WTC11 (cell line): ENCODE results near the gene TRIP13. TPM values are rescaled to one million over a fixed set of nuclear protein-coding genes. Genes with fewer than 3 reads are reported as not detected.

ENCODE experiments used
- ATAC-seq: fragments of 200-7000 bp; cut with Tn5 transposase; 2 replicates; pipeline ENCODE4 v1.10.0; 2021; ENCODE audit warnings: mild to moderate bottlenecking, moderate library complexity
- CTCF ChIA-PET: fragments of 300-600 bp; sonication (Branson Sonifier 250); formaldehyde crosslinking; loops from one replicate; lab custom pipeline; 2021; ENCODE audit warnings: antibody characterized with exemption; lab: Charles Lee
- POLR2A ChIA-PET: fragments of 350-600 bp; sonication (Branson Sonifier 250); formaldehyde crosslinking; loops from one replicate; lab custom pipeline; 2021; ENCODE audit warnings: antibody characterized with exemption; lab: Charles Lee
- DNase-seq: peaks from one replicate; pipeline ENCODE4 v3.0.0; 2021; ENCODE audit warnings: low spot score
- H3K27ac Mint-ChIP-seq: 2 replicates; pipeline ENCODE4 v1.8.0; 2021; ENCODE audit warnings: mixed read lengths
- H3K27me3 Mint-ChIP-seq: 2 replicates; pipeline ENCODE4 v1.8.0; 2021; ENCODE audit warnings: low read depth, mild to moderate bottlenecking, moderate library complexity, mixed read lengths
- H3K36me3 Mint-ChIP-seq: 2 replicates; pipeline ENCODE4 v1.8.0; 2021; ENCODE audit warnings: mixed read lengths
- H3K4me1 Mint-ChIP-seq: 2 replicates; pipeline ENCODE4 v1.8.0; 2022; ENCODE audit warnings: mixed read lengths
- H3K4me3 Mint-ChIP-seq: 2 replicates; pipeline ENCODE4 v1.8.0; 2021; ENCODE audit warnings: mild to moderate bottlenecking, moderate library complexity, mixed read lengths
- H3K9me3 Mint-ChIP-seq: 2 replicates; pipeline ENCODE4 v1.8.0; 2021; ENCODE audit warnings: mixed read lengths
- AR ChIP-seq: fragments of 250-450 bp; sonication (Bioruptor Pico); IDR thresholded peaks from 2 replicates; pipeline ENCODE4 v1.9.0; 2021; ENCODE audit warnings: mild to moderate bottlenecking
- CBFB ChIP-seq: sonication (generic); formaldehyde crosslinking; IDR thresholded peaks from 2 replicates; pipeline ENCODE4 v1.8.1; 2022; ENCODE audit warnings: mild to moderate bottlenecking, low read depth, missing genetic modification reagents
- CREB1 ChIP-seq: sonication (generic); formaldehyde crosslinking; IDR thresholded peaks from 2 replicates; pipeline ENCODE4 v1.8.0; 2023; ENCODE audit warnings: mild to moderate bottlenecking, missing genetic modification reagents
- FOXJ3 ChIP-seq: sonication (generic); formaldehyde crosslinking; IDR thresholded peaks from 2 replicates; pipeline ENCODE4 v1.9.0; 2021; ENCODE audit warnings: missing genetic modification reagents, mild to moderate bottlenecking, borderline replicate concordance
- GABPB1 ChIP-seq: sonication (generic); formaldehyde crosslinking; IDR thresholded peaks from 2 replicates; pipeline ENCODE4 v1.8.1; 2023; ENCODE audit warnings: mild to moderate bottlenecking, missing genetic modification reagents
- GRHL2 ChIP-seq: fragments of 250-450 bp; sonication (Bioruptor Pico); IDR thresholded peaks from 2 replicates; pipeline ENCODE4 v1.8.0; 2022; ENCODE audit warnings: mild to moderate bottlenecking, moderate library complexity; ENCODE audit not compliant: insufficient replicate concordance, severe bottlenecking
- GTF2I ChIP-seq: fragments of 250-450 bp; sonication (Bioruptor Pico); conservative IDR thresholded peaks from 2 replicates; pipeline ENCODE4 v1.4.0; 2021; ENCODE audit warnings: mild to moderate bottlenecking
- IRF2 ChIP-seq: sonication (generic); formaldehyde crosslinking; IDR thresholded peaks from 2 replicates; pipeline ENCODE4 v1.8.0; 2022; ENCODE audit warnings: low read depth, missing genetic modification reagents, borderline replicate concordance
- MXD4 ChIP-seq: fragments of 250-450 bp; sonication (Bioruptor Pico); IDR thresholded peaks from 2 replicates; pipeline ENCODE4 v1.8.0; 2021; ENCODE audit warnings: mild to moderate bottlenecking, moderate library complexity, borderline replicate concordance
- NR3C1 ChIP-seq: sonication (generic); formaldehyde crosslinking; conservative IDR thresholded peaks from 2 replicates; pipeline ENCODE4 v1.8.1; 2023; ENCODE audit warnings: low read depth, mild to moderate bottlenecking, missing genetic modification reagents
- PRRX2 ChIP-seq: fragments of 250-450 bp; sonication (Bioruptor Pico); IDR thresholded peaks from 2 replicates; pipeline ENCODE4 v1.8.0; 2021; ENCODE audit warnings: mild to moderate bottlenecking
- SOX15 ChIP-seq: fragments of 250-450 bp; sonication (Bioruptor Pico); IDR thresholded peaks from 2 replicates; pipeline ENCODE4 v1.9.0; 2021; ENCODE audit warnings: mild to moderate bottlenecking
- ZNF263 ChIP-seq: sonication (generic); formaldehyde crosslinking; IDR thresholded peaks from 2 replicates; pipeline ENCODE4 v1.8.1; 2022; ENCODE audit warnings: low read depth, mild to moderate bottlenecking, moderate library complexity, missing genetic modification reagents
- ZNF317 ChIP-seq: sonication (generic); formaldehyde crosslinking; IDR thresholded peaks from 2 replicates; pipeline ENCODE4 v1.8.1; 2023; ENCODE audit warnings: low read depth, mild to moderate bottlenecking, moderate library complexity, missing genetic modification reagents, borderline replicate concordance
- ZNF671 ChIP-seq: fragments of 250-450 bp; sonication (Bioruptor Pico); IDR thresholded peaks from 2 replicates; pipeline ENCODE4 v1.8.0; 2021; ENCODE audit warnings: mild to moderate bottlenecking
- total RNA-seq: library from RNA; stranded (reverse); gene quantifications from 3 replicates; pipeline ENCODE4 v1.2.3, GENCODE V29; 2021
- TF ChIP-seq, protein P1 (sequence below): sonication (generic); formaldehyde crosslinking; IDR thresholded peaks from 2 replicates; pipeline ENCODE4 v1.8.1; 2023; ENCODE audit warnings: mild to moderate bottlenecking, missing genetic modification reagents, borderline replicate concordance
- TF ChIP-seq, protein P2 (sequence below): fragments of 250-450 bp; sonication (Bioruptor Pico); IDR thresholded peaks from 2 replicates; pipeline ENCODE4 v1.8.0; 2021; ENCODE audit warnings: mild to moderate bottlenecking
- TF ChIP-seq, protein P3 (sequence below): sonication (generic); formaldehyde crosslinking; IDR thresholded peaks from 2 replicates; pipeline ENCODE4 v1.8.0; 2022; ENCODE audit warnings: mild to moderate bottlenecking, missing genetic modification reagents
- TF ChIP-seq, protein P4 (sequence below): sonication (generic); formaldehyde crosslinking; IDR thresholded peaks from 2 replicates; pipeline ENCODE4 v1.8.0; 2023; ENCODE audit warnings: mild to moderate bottlenecking, missing genetic modification reagents

Gene TRIP13
- total RNA-seq, 1 experiment from 2014 or later, result 33.7 TPM

DNA sequence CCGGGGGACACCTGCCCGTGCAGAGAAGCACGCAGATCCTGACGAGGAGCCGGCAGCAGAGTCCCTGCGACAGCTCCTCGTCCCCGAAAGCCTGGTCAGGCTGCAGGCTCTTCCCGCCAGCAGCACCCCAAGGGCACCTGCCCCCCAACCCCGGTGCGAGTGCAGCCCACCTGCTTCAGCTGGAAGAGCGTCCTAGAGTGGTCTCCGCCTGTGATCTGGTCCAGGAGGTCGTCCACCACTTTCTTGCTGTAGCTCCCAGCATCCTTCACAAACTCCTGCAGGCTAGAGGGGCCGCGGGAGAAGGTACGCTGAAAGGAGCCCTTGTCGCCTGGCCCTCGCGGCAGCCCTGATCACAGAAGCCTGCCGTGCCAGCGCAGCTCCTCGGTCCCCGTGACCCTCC is 16.8 kb upstream of the TRIP13 start (continued):
- TF ChIP-seq ZNF263 (no peak), NR3C1 (CRISPR knock-in tag) (no peak), FOXJ3 (CRISPR knock-in tag) (no peak), ZNF671 (CRISPR knock-in tag) (no peak), CBFB (CRISPR knock-in tag) (no peak)
- TF ChIP-seq, protein P1, sequence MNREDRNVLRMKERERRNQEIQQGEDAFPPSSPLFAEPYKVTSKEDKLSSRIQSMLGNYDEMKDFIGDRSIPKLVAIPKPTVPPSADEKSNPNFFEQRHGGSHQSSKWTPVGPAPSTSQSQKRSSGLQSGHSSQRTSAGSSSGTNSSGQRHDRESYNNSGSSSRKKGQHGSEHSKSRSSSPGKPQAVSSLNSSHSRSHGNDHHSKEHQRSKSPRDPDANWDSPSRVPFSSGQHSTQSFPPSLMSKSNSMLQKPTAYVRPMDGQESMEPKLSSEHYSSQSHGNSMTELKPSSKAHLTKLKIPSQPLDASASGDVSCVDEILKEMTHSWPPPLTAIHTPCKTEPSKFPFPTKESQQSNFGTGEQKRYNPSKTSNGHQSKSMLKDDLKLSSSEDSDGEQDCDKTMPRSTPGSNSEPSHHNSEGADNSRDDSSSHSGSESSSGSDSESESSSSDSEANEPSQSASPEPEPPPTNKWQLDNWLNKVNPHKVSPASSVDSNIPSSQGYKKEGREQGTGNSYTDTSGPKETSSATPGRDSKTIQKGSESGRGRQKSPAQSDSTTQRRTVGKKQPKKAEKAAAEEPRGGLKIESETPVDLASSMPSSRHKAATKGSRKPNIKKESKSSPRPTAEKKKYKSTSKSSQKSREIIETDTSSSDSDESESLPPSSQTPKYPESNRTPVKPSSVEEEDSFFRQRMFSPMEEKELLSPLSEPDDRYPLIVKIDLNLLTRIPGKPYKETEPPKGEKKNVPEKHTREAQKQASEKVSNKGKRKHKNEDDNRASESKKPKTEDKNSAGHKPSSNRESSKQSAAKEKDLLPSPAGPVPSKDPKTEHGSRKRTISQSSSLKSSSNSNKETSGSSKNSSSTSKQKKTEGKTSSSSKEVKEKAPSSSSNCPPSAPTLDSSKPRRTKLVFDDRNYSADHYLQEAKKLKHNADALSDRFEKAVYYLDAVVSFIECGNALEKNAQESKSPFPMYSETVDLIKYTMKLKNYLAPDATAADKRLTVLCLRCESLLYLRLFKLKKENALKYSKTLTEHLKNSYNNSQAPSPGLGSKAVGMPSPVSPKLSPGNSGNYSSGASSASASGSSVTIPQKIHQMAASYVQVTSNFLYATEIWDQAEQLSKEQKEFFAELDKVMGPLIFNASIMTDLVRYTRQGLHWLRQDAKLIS (CRISPR knock-in tag), result no peak
- TF ChIP-seq, protein P2, sequence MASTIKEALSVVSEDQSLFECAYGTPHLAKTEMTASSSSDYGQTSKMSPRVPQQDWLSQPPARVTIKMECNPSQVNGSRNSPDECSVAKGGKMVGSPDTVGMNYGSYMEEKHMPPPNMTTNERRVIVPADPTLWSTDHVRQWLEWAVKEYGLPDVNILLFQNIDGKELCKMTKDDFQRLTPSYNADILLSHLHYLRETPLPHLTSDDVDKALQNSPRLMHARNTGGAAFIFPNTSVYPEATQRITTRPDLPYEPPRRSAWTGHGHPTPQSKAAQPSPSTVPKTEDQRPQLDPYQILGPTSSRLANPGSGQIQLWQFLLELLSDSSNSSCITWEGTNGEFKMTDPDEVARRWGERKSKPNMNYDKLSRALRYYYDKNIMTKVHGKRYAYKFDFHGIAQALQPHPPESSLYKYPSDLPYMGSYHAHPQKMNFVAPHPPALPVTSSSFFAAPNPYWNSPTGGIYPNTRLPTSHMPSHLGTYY (CRISPR knock-in tag), result no peak

DNA sequence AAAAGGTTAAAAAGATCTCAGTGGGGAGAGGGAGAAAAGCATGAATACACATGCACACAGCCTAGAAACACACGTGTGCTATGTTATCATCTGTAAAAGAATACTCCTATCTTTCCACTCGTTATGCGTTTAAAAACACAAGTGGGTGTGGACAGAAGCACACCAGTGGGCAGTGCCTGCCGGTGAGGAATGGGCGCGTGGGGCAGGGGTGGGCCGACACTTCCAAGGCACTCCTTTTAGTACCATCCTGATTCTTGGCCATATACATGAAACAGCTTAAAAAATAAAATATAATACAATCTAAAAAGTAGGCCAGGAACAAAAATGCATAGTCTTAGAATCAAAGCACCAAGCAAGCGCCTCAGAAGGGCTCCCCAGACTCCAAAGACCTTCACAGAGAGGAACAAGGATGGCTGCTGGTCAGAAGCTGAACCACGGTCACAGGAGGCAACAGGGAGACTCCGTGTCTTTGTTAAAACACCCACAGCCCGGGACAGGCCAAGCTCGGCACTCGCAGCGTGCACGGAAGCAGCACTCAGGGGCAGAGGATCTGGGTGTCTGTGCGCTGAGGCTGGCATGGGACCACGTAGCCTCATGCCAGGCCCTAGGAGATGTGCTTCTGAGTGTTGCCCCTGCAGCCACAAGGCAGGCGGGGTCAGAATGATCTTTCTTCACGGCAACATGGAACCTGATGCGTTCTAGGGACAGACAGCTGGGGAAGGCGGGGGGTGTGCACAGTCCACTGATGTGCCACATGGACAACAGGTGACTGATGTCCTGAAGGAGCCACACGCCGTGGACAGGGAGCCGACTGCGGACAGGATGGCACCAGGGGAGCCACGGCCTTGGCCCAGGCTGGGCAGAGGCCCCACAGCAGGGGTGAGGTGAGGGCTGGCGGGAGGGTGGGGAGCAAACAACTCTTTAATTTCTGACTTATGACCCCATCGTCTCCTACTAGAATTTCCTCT is 16.0 kb upstream of the TRIP13 start:
- Mint-ChIP-seq H3K27ac (no peak overlapping the region), H3K9me3 (no peaks in the 10 kb centered on the region), H3K4me1 (no peaks in the 10 kb centered on the region), H3K36me3 (peaks cover 66% of the 10 kb centered on the region), H3K27me3 (no peaks in the 10 kb centered on the region), H3K4me3 (no peak overlapping the region)
- DNase-seq (no peak), ATAC-seq (no peak)
- ChIA-PET POLR2A (no interaction called here), CTCF (no interaction called here)
- TF ChIP-seq, protein P3, sequence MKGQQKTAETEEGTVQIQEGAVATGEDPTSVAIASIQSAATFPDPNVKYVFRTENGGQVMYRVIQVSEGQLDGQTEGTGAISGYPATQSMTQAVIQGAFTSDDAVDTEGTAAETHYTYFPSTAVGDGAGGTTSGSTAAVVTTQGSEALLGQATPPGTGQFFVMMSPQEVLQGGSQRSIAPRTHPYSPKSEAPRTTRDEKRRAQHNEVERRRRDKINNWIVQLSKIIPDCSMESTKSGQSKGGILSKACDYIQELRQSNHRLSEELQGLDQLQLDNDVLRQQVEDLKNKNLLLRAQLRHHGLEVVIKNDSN (CRISPR knock-in tag), result no peak
- TF ChIP-seq, protein P4, sequence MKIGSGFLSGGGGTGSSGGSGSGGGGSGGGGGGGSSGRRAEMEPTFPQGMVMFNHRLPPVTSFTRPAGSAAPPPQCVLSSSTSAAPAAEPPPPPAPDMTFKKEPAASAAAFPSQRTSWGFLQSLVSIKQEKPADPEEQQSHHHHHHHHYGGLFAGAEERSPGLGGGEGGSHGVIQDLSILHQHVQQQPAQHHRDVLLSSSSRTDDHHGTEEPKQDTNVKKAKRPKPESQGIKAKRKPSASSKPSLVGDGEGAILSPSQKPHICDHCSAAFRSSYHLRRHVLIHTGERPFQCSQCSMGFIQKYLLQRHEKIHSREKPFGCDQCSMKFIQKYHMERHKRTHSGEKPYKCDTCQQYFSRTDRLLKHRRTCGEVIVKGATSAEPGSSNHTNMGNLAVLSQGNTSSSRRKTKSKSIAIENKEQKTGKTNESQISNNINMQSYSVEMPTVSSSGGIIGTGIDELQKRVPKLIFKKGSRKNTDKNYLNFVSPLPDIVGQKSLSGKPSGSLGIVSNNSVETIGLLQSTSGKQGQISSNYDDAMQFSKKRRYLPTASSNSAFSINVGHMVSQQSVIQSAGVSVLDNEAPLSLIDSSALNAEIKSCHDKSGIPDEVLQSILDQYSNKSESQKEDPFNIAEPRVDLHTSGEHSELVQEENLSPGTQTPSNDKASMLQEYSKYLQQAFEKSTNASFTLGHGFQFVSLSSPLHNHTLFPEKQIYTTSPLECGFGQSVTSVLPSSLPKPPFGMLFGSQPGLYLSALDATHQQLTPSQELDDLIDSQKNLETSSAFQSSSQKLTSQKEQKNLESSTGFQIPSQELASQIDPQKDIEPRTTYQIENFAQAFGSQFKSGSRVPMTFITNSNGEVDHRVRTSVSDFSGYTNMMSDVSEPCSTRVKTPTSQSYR, result no peak
- no peak for TF ChIP-seq PRRX2 (CRISPR knock-in tag)
- no peak for TF ChIP-seq ZNF671 (CRISPR knock-in tag)
- no peak for TF ChIP-seq CREB1 (CRISPR knock-in tag)
- TF ChIP-seq SOX15 (CRISPR knock-in tag), result no peak
- TF ChIP-seq IRF2, result no peak
- TF ChIP-seq GTF2I, result no peak
- TF ChIP-seq GRHL2 (CRISPR knock-in tag), result no peak
- no peak for TF ChIP-seq FOXJ3 (CRISPR knock-in tag)
- TF ChIP-seq AR (CRISPR knock-in tag), result no peak
- no peak for TF ChIP-seq GABPB1 (CRISPR knock-in tag)
- no peak for TF ChIP-seq ZNF317 (CRISPR knock-in tag)
- no peak for TF ChIP-seq CBFB (CRISPR knock-in tag)
- TF ChIP-seq MXD4 (CRISPR knock-in tag), result no peak
